NCI-H1105 treated with DMSO at 0.1 percent for 48 hours (cell line): ENCODE data around the gene CELF4.

ENCODE experiments used
- DNase-seq: peaks from one replicate; lab custom pipeline; 2025; lab: John Stamatoyannopoulos, UW

The CELF4 gene

DNA sequence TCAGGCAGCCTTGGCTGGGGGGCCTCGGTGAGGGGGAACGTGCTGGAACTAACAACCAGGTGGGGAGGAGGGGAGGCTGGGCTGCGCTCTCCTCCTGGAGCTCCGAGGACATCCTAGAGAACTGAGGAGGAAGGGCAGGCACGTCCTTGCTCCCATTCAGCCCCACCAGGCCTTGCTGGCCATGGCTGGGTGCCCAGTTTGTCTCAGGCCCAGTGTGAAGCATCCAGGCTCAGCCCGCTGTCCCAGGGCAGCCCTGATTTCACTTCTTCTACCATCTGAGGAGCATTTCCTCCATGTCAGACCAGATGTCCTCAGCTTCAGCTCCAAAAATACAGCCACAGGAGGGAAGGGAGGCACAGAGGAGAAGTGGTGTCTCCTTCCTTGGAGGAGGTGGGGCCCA, 125.4 kb downstream of the CELF4 start:
- DNase-seq, result no peak

GRCh38 chr18:37438417-37439180, 127.0 kb downstream of the CELF4 start:
- DNase-seq, result peak; percentile 10

DNA sequence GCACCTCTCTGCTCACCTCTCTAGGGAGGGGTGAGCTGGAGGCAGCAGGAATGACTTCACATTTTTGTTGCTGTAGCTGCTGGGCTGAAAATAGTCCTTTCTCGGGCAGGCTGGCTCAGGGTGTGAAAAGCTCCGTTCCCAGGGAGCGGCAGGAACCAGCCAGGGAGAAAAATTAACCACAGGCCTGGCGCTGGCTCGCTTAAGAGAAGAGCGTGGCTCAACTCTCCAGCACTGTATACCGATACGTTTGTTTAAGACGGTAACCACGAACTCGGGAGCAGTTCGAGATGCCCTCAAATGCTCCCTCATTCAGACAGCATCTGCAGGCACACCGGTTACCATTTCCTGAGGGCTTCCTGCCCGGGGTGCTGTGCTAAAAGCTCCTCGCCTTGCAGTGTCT, 129.6 kb downstream of the CELF4 start:
- DNase-seq, result no peak

DNA sequence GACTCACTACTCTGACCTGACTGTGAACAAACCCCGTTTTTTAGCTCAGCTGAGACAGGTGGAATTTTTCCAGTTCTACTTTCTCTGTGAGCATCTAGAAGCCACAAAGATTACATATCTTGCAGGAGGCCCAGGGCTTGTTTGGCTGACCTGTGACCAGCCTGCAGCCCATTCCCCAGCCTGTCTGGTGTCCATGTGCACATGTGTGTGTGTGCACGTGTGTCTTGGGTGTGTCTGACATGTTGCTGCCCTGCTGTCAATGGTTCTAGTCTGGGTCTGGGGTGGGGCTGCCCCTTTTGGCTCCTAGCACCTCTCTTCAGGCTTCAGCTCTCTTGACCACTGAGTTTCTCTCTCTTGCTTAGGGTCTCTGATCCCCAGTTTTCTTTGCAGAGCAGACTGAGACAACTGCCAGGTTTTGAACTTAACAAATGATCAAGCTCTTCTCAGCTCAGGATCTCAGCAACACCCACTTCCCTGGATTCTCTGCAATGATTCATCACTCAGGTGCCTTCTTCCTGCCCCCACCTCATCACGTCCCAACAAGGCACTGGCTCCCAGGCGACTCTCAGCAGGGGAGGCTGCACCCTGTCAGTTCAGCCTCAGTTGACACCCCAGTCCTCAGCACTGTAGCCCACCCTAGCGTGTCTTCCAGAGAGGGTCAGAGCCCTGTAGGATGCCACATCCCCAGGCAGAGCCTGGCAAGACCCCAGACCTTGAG, 130.3 kb downstream of the CELF4 start:
- DNase-seq, result no peak

DNA sequence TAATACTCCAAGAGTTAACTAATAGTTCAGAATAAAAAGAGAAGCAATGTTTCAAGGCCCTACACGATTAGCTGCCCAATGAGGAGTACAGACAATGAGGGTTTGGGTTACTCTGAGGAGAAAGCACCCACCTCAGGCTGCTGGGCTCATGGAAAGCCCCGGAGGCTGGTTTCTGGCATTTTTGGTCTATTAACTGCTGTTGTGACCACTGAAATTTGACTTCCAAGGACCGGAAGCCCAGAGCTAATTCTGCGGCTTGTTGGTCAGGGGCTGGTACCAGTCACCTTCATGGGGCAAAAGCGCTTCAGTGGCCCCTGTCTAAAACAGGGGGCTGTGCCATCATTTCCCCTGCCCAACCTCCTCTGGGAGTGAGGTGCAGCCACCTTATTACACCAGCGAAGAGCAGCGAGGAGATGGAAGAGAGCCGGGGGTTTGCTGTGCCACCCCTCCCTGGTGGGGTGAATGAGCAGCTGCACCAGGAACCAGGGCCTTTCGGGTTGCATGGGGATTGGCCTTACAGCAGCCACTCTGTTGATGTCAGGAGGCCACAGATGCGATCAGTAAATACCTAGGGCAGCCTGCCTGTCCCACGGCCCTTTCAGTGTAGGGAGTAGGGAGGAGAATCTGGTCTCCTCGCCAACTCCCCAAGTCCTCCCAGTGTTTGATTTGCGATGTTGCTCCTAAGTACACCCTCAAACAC, 131.3 kb downstream of the CELF4 start:
- DNase-seq, result no peak

DNA sequence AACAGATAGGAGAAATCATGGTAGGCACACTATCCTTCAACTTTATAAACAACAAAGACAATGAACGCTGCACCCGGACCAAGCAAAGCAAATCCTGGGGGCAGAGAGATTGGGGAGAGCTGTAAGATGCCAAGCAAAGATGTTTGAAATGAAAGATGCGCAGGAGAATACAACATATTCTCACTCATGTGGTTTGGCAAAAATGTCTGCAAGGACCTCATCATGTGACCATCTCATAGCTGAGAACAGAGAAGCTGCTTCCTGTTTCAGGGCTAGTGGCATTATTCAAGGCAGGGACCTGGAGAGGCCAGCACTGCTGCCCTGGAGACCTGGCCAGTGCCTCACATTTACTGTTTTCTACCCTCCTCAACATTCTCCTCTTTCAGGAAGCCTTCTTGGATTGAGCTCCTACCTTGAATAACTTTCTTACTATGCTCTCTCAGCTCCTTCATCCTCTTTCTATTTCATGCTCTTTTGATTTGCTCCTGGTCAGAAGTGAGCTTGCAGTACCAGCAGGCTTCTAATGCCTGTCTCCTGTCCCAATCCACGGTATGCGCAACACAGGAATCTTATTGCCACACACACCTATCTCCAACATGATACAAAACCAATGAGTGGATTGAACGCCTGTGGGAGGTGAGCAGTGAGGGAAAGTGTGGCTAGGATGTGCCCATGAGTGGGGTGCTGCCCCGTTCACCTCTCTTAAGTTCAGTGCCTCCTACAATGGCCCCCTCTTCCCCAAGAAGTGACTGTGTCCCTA, 133.0 kb downstream of the CELF4 start:
- no peak for DNase-seq

- DNase-seq, result no peak
Measured at GRCh38 chr18:37430357-37431076, 135.1 kb downstream of the CELF4 start.

DNA sequence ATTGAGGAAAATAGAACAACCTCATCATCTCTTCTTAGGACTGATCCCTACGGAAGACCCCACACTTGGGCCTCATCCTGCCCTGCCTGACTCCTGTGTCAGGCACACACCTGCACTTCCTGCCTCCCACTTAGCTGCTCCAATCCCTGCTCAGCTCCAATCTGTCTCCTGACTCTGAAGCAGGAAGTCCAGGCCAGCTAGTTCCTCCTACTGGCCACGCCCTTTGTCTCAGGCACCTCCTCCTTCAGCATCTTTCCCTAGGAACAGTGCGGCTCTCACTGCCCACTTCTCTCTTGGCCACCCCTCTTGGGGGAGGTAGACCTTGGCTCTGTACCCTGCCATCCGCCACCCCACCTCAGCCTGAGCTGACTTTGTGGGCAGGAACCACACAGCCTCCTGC, 135.8 kb downstream of the CELF4 start:
- no peak for DNase-seq

GRCh38 chr18:37428288-37428974, 137.2 kb downstream of the CELF4 start:
- no peak for DNase-seq

DNA sequence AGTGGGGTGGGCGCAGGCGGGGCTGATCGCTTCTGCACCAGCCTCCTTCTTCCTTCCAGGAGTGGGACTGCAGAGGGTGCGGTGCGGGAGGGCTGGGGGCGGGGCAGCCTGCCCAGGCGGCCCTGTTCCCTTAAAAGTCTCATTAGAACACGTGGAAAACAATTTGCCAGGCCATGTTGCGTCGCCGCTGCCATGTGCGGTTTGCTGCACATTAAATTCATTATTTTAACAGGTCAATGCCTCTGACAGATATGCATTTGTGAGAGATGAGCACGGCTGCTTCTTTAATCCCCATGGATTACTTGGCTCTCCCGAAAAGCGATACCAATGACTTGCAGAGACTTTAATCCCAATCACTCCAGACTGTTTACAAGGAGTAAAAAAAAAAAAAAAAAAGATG, 139.0 kb downstream of the CELF4 start:
- DNase-seq, result no peak

- DNase-seq, result no peak
Measured at GRCh38 chr18:37425222-37425621, 140.4 kb downstream of the CELF4 start.

DNA sequence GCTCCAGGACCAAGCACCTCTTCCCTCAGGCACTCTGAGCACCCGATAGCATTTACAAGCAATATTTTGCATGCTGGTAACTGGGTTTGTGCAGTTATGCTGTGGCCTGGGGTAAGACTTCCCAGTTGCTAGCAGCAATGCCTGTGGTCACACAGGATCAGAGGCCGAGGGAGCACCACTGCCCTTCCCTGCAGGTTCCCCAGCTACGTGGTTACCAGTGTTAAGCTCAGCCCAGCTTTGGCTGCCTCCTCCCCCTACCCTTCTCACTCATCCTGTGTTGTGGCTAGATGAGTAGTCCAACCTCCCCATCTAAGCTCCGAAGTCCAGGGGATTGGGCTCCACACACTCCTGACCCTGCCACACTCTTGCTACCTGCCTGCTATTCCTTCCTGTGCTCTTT, 141.1 kb downstream of the CELF4 start:
- no peak for DNase-seq

DNA sequence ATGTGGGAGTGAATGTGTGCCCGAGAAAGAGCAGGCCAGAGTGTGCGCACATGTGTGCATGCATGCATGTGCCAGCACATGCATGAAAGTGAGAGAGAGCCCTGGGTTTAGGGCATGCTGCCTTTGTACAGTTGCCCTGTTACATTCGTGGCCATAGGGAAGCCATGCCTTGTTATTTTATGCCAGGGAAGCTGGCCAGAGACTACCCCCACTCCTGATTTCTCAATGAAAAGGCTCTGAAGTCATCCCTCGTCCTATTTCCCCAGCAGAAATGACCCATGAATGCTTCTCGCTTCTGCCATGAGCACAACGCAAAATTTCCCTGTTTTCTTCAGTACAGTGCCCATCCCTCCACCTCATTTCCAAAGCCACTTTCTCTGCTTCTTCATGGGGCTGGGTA, 143.0 kb downstream of the CELF4 start:
- no peak for DNase-seq

- DNase-seq, result no peak
Measured at GRCh38 chr18:37422116-37422515, 143.5 kb downstream of the CELF4 start.

- DNase-seq, result no peak
Measured at GRCh38 chr18:37421341-37422077, 144.1 kb downstream of the CELF4 start.

DNA sequence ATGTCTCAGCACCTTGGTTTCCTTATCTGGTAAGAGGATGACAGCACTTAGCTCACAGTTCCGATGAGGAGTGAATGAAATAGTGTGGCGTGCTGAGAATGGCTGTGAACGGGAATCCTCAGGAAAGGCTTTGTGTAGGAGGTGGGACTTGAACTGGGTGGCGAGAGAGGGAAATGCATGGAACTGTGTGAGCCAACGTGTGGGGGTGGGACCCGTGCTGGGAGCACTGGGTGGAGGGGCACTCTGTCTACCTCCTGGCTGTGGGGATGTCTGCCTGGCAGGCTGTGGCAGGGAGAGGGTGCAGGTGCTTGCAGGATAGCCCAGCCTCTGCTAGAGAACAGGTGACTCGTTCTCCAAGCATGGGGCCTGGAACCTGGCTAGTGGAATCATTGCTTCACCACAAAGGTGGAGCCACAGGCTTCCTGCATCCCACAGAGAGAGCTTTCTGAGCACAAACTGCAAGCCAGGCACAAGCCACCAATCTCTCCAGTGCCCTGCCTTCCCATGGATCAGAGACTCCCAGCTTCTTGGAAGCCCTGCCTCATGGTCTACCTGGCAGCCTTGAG, 145.2 kb downstream of the CELF4 start:
- no peak for DNase-seq

- no peak for DNase-seq
Measured at GRCh38 chr18:37419866-37420265, 145.7 kb downstream of the CELF4 start.

DNA sequence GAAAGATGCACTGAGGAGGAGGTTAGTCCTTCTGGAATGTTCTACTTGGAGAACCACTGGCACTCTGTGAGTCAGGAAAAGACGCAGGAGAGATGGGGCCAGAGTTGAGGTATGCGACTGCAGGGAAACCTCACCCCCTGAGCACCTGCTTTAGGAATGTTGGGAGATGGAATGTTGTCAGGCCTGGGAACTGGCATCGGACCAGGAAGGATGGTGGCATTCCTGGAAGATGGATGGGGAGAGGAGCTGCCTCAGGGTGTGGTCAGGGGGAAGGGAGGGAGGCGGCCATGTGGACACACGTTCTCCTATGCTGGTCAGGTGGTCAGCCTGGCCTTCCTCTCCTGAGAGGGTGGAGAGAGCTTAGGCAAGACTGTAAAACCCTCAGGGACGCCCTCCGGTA, 146.3 kb downstream of the CELF4 start:
- no peak for DNase-seq

DNA sequence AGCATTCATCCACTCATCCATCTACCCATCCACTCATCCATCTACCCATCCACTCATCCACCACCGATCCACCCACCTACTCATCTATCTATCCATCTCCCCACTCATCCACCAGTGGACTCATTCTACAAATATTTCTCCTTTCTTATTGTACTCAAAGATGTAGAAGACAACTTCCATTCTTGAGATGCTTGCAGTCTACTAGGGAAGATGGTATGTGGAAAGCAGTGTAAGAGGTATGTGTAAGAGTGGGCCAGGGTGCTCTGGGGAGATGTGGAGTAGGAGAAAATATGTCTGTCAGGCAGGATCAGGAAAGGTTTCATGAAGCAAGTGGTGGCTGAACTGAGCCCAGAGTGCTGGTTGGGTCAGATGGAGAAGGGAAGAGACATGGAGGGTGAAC, 150.8 kb downstream of the CELF4 start:
- DNase-seq, result no peak

DNA sequence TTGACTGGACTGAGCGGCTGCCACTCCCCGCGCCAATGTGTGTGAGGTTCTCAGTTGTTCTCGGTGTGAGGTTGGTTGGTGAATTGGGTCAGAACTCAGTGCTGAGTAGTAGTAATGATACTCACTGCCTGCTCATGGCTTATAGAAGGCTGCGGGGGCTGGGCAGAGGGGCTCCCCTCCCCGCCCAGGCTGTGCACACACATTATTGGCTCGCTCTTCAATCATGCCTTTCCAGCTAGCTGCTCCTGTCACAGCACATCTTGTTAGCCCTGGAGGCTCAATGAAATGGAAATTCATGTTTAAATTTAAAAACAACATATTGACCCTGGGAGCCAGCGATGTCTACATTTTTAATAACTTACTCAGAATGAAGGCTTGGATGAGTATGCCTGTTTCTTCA, 152.8 kb downstream of the CELF4 start:
- no peak for DNase-seq
